Body of pancreas (tissue), 4 donors: ENCODE measurements around the gene KIFC3. TPM values are rescaled to one million over a fixed set of nuclear protein-coding genes. Genes with fewer than 3 reads are reported as not detected.

ENCODE experiments used
- ATAC-seq: fragments of 150-250 bp; one replicate; pipeline ENCODE4 v1.9.1; 2016
- DNase-seq, 4 donors: peaks; one replicate each; pipeline ENCODE4 v3.0.0-alpha.2; 2019
- H3K27ac ChIP-seq, 4 donors: fragments of 200-600 bp; sonication (generic); 1 replicate in 3 of 4; 2 replicates in 1 of 4; pipeline versions ENCODE4 v1.5.1 to v1.6.1; 2016 to 2019; ENCODE audit warnings: mild to moderate bottlenecking in 1 of 4, mixed read lengths in 1 of 4, moderate library complexity in 1 of 4
- H3K27me3 ChIP-seq, 2 donors: fragments of 200-600 bp; sonication (generic); one replicate each; pipeline ENCODE4 v1.6.0; 2016; ENCODE audit warnings: mild to moderate bottlenecking in 1 of 2
- H3K36me3 ChIP-seq, 2 donors: fragments of 200-600 bp; sonication (generic); replicated peaks in 1 of 2; 2 replicates each; pipeline ENCODE4 v1.5.1; 2016; ENCODE audit warnings: low read depth in 2 of 2; ENCODE audit not compliant: insufficient read depth in 1 of 2
- H3K4me1 ChIP-seq: fragments of 200-600 bp; sonication (generic); one replicate; pipeline ENCODE4 v1.6.0; 2016
- H3K4me3 ChIP-seq, 2 donors: fragments of 200-600 bp; sonication (generic); 1 replicate in 1 of 2; 2 replicates in 1 of 2; pipeline ENCODE4 v1.5.1; 2016 to 2019
- H3K9me3 ChIP-seq, 3 donors: fragments of 200-600 bp; sonication (generic); 1 replicate in 2 of 3; 2 replicates in 1 of 3; pipeline ENCODE4 v1.5.1; 2016
- CTCF ChIP-seq, 7 experiments: fragments of 450-650 bp in 4 of 7; fragments of 200-600 bp in 3 of 7; sonication (generic) in 3 of 7; IDR thresholded peaks; one replicate each; pipeline ENCODE4 v1.5.1; 2016 to 2019; ENCODE audit warnings: antibody characterized with exemption in 7 of 7
- POLR2A ChIP-seq, 3 donors: fragments of 450-650 bp; IDR thresholded peaks; one replicate each; pipeline ENCODE4 v1.6.1; 2016; ENCODE audit warnings: antibody characterized with exemption in 3 of 3, mild to moderate bottlenecking in 2 of 3
- WGBS, 2 donors: methylation state at CpG; one replicate each; pipeline ENCODE4 v1.1.5; 2017; 5-methylcytosine and 5-hydroxymethylcytosine counted together
- intact Hi-C: fragments of 100-400 bp; cut with DNase I; formaldehyde crosslinking; loops from one replicate; pipeline ENCODE4 v1.15.1; 2023
- total RNA-seq, 2 donors: library from RNA; depleted of rRNA; stranded (reverse); fragments of >200 nt; gene quantifications; one replicate each; pipeline ENCODE4 v1.1.0, GENCODE V29; 2016

KIFC3 gene
- total RNA-seq, 2 donors from 2014 or later, result 120 to 205 TPM

DNA sequence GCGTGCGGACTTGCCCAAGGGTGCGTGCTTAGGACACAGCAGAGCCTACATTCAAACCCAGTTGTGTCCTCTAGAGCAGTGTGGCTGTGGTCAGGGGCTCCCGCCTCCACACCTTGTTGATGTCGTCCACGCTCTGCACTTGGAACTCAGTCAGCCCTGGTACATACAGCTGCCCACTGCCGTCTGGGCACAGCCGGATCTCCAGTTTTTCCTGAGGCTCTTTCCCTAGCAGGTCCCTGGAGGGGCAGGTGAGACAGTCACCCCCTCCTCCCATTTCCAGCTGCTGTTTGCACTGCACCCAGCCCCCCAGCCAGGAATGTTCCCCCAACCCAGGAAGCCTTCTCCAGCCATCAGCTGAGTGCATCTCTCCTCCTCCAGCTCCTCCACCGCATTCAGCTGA is 41.0 kb downstream of the KIFC3 start:
- Histone ChIP-seq H3K4me3 (no peak overlapping the region), H3K4me1 (peaks cover 8% of the 10 kb centered on the region), H3K27ac (no peak overlapping the region), H3K9me3 (no peaks in the 10 kb centered on the region), H3K27me3 (no peaks in the 10 kb centered on the region), H3K36me3 (peaks cover 0 to 6% of the 10 kb centered on the region in 2 donors)
- ATAC-seq (no peak), DNase-seq (no peak)
- TF ChIP-seq CTCF (IDR thresholded peaks at IDR 0.05), result no peak
- no peak for TF ChIP-seq POLR2A (IDR thresholded peaks at IDR 0.05)
- intact Hi-C loops, result no loop called here
- 69 to 72% methylated on average over 2 to 9 of the region's 9 CpGs for WGBS, 2 donors

- Histone ChIP-seq H3K27me3 (no peaks in the 10 kb centered on the region), H3K4me1 (peaks cover 8% of the 10 kb centered on the region), H3K36me3 (peaks cover 0 to 6% of the 10 kb centered on the region in 2 donors), H3K27ac (no peak overlapping the region), H3K4me3 (no peak overlapping the region), H3K9me3 (no peaks in the 10 kb centered on the region)
- DNase-seq (no peak), ATAC-seq (no peak)
- intact Hi-C loops, result no loop called here
- TF ChIP-seq POLR2A (IDR thresholded peaks at IDR 0.05), result no peak
- TF ChIP-seq CTCF (IDR thresholded peaks at IDR 0.05), result no peak
- 90 to 94% methylated on average over 23 to 40 of the region's 40 CpGs for WGBS, 2 donors
These were observed 41.7 kb downstream of the KIFC3 start for GRCh38 chr16:57760357-57761160.

- H3K9me3 ChIP-seq, result no peaks in the 10 kb centered on the region
- no peak overlapping the region for H3K4me3 ChIP-seq
- ATAC-seq, result no peak
- 84 to 86% methylated on average over 11 to 21 of the region's 21 CpGs for WGBS, 2 donors
- H3K27ac ChIP-seq, result no peak overlapping the region
- H3K27me3 ChIP-seq, result no peaks in the 10 kb centered on the region
- H3K36me3 ChIP-seq, result peaks cover 0 to 8% of the 10 kb centered on the region in 2 donors
- DNase-seq, result no peak
- H3K4me1 ChIP-seq, result peaks cover 8% of the 10 kb centered on the region
- intact Hi-C loops, result loop anchor here (10.0 kb wide), 1 partner anchor 235 kb away; no protein-coding TSS in a partner anchor
- TF ChIP-seq CTCF (IDR thresholded peaks at IDR 0.05) (no peak), POLR2A (IDR thresholded peaks at IDR 0.05) (no peak)
These were observed 42.5 kb downstream of the KIFC3 start for GRCh38 chr16:57759541-57760356.

DNA sequence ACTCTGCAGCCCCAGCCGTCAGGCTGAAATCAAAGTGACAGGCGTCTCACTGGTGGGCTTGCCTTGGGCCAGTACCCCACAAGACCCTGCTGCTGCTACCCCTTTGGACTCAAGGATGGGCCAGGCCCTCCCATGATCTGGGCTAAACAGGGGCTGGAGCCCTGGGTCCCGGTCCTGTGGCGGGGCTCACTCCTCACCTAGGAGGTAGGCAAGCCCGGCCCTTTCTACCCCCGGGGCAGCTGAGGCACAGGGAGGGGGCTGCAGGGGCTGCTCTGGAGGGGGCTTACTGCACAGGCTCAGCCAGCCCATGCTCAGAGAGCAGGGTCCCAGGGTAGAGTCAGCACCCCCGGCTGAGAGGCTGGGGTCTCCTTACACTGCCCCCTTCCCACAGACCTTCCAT is 43.2 kb downstream of the KIFC3 start:
- ATAC-seq (no peak), DNase-seq (no peak)
- H3K4me1 ChIP-seq, result peaks cover 8% of the 10 kb centered on the region
- no peaks in the 10 kb centered on the region for H3K9me3 ChIP-seq
- H3K27me3 ChIP-seq, result no peaks in the 10 kb centered on the region
- no peak overlapping the region for H3K27ac ChIP-seq
- H3K4me3 ChIP-seq, result no peak overlapping the region
- TF ChIP-seq POLR2A (IDR thresholded peaks at IDR 0.05), result no peak
- no peak for TF ChIP-seq CTCF (IDR thresholded peaks at IDR 0.05)
- intact Hi-C loops, result loop anchor here (10.0 kb wide), 1 partner anchor 236 kb away; no protein-coding TSS in a partner anchor
- H3K36me3 ChIP-seq, result peaks cover 0 to 8% of the 10 kb centered on the region in 2 donors
- WGBS, 2 donors, result 82 to 92% methylated on average over 5 to 7 of the region's 7 CpGs
